Endodermal cell (in vitro differentiated cells): Measurements from ENCODE around the gene CPTP. TPM values are rescaled to one million over a fixed set of nuclear protein-coding genes. Genes with fewer than 3 reads are reported as not detected.

Experiments
- DNase-seq: peaks from one replicate; pipeline ENCODE4 v3.0.0-alpha.2; 2017
- H3K27ac ChIP-seq: 2 replicates; pipeline ENCODE4 v1.5.1; 2013; ENCODE audit warnings: mild to moderate bottlenecking, low read depth, low read length, moderate library complexity
- H3K27me3 ChIP-seq: 2 replicates; pipeline ENCODE4 v1.6.1; 2013; ENCODE audit warnings: mild to moderate bottlenecking, low read length, moderate library complexity; ENCODE audit not compliant: insufficient read depth, control insufficient read depth, poor library complexity, severe bottlenecking
- H3K36me3 ChIP-seq: 2 replicates; pipeline ENCODE4 v1.7.0; 2013; ENCODE audit warnings: mild to moderate bottlenecking, low read length, moderate library complexity; ENCODE audit not compliant: control insufficient read depth, insufficient read depth
- H3K4me1 ChIP-seq: one replicate; pipeline ENCODE4 v1.7.0; 2013; ENCODE audit warnings: low read length; ENCODE audit not compliant: control insufficient read depth, insufficient read depth
- H3K4me3 ChIP-seq: 2 replicates; pipeline ENCODE4 v1.5.1; 2013; ENCODE audit warnings: mild to moderate bottlenecking, low read length, moderate library complexity
- H3K9ac ChIP-seq: 2 replicates; pipeline ENCODE4 v1.6.1; 2013; ENCODE audit warnings: mild to moderate bottlenecking, low read length, moderate library complexity; ENCODE audit not compliant: poor library complexity, severe bottlenecking; ENCODE audit errors: extremely low read depth
- H3K9me3 ChIP-seq: 2 replicates; pipeline ENCODE4 v1.6.1; 2013; ENCODE audit warnings: mild to moderate bottlenecking, low read length, moderate library complexity; ENCODE audit not compliant: control insufficient read depth
- H3K27ac Mint-ChIP-seq: 2 replicates; pipeline ENCODE4 v1.8.0; 2020; ENCODE audit warnings: mixed read lengths
- H3K27me3 Mint-ChIP-seq: 2 replicates; pipeline ENCODE4 v1.8.0; 2021; ENCODE audit warnings: mild to moderate bottlenecking, mixed read lengths; ENCODE audit not compliant: insufficient read depth
- H3K36me3 Mint-ChIP-seq: 2 replicates; pipeline ENCODE4 v1.8.0; 2020; ENCODE audit warnings: low read depth, mixed read lengths
- H3K4me1 Mint-ChIP-seq: 2 replicates; pipeline ENCODE4 v1.8.0; 2020; ENCODE audit warnings: mixed read lengths
- H3K4me3 Mint-ChIP-seq: 2 replicates; pipeline ENCODE4 v1.8.0; 2020; ENCODE audit warnings: mild to moderate bottlenecking, moderate library complexity, mixed read lengths
- H3K9me3 Mint-ChIP-seq: 2 replicates; pipeline ENCODE4 v1.8.0; 2020; ENCODE audit warnings: mild to moderate bottlenecking, mixed read lengths
- CTCF ChIP-seq: fragments of 200-600 bp; sonication (generic); conservative IDR thresholded peaks from 2 replicates; pipeline ENCODE4 v1.5.0; 2021; ENCODE audit warnings: antibody characterized with exemption, mild to moderate bottlenecking
- WGBS, 2 experiments: methylation state at CpG; one replicate each; pipeline versions ENCODE4 v1.1.5 to v1.1.7; 2013; ENCODE audit warnings: missing lambda C conversion rate in 2 of 2, mixed read lengths in 1 of 2; ENCODE audit not compliant: insufficient coverage in 1 of 2, insufficient read length in 1 of 2; 5-methylcytosine and 5-hydroxymethylcytosine counted together
- microRNA-seq: library from miRNA; unstranded; fragments of <30 nt; microRNA quantifications from one replicate; pipeline ENCODE4 v1.2.0, GENCODE V29; 2020; ENCODE audit warnings: borderline microRNAs expressed
- total RNA-seq, 2 donors: library from RNA; stranded (reverse); fragmentation: NEBNext Ultra II Directional in 1 of 2; extraction: Animal tissue kit (Norgen Biotek cat#: 25700) in 1 of 2; gene quantifications; 2 replicates in 1 of 2; 3 replicates in 1 of 2; pipeline ENCODE4 v1.2.1, GENCODE V29; 2021

The CPTP gene
- total RNA-seq, 2 donors from 2014 or later = 12.0 to 13.6 TPM

GRCh38 chr1:1376551-1377226, 52.1 kb downstream of the CPTP start:
- Mint-ChIP-seq H3K27me3 (no peaks in the 10 kb centered on the region), H3K36me3 (peaks cover 10% of the 10 kb centered on the region), H3K4me3 (peak overlapping the region; percentile 76), H3K27ac (no peak overlapping the region), H3K4me1 (peaks cover 4% of the 10 kb centered on the region), H3K9me3 (no peaks in the 10 kb centered on the region)
- Histone ChIP-seq H3K27ac (no peak overlapping the region), H3K27me3 (no peaks in the 10 kb centered on the region), H3K4me3 (no peak overlapping the region), H3K9ac (no peak overlapping the region), H3K4me1 (no peaks in the 10 kb centered on the region), H3K36me3 (peaks cover 7% of the 10 kb centered on the region), H3K9me3 (no peaks in the 10 kb centered on the region)
- no peak for TF ChIP-seq CTCF
- WGBS, 2 experiments = 91 to 99% methylated on average over 9 to 10 of the region's 10 CpGs
- DNase-seq = no peak

GRCh38 chr1:1377540-1378205, 53.1 kb downstream of the CPTP start:
- Mint-ChIP-seq H3K27ac (no peak overlapping the region), H3K4me1 (peaks cover 4% of the 10 kb centered on the region), H3K4me3 (no peak overlapping the region), H3K36me3 (peaks cover 10% of the 10 kb centered on the region), H3K9me3 (no peaks in the 10 kb centered on the region), H3K27me3 (no peaks in the 10 kb centered on the region)
- peaks cover 6% of the 10 kb centered on the region for H3K36me3 ChIP-seq
- DNase-seq = no peak
- no peak for TF ChIP-seq CTCF
- no peaks in the 10 kb centered on the region for H3K9me3 ChIP-seq
- no peak overlapping the region for H3K9ac ChIP-seq
- H3K4me1 ChIP-seq = no peaks in the 10 kb centered on the region
- H3K27ac ChIP-seq = no peak overlapping the region
- WGBS, 2 experiments = 94 to 98% methylated on average over 7 to 13 of the region's 16 CpGs
- H3K27me3 ChIP-seq = no peaks in the 10 kb centered on the region
- no peak overlapping the region for H3K4me3 ChIP-seq

Small RNA genes within 50 kb of the gene (microRNA-seq; reads per million reads assigned to microRNA genes)
- gene MIR6726 (not detected), gene MIR6727 (not detected), gene MIR6808 (0.44 reads per million)

Other genes with a start within 250 kb of the CPTP start
- 10 to 100 TPM; 23.1 to 29.5 TPM for gene C1orf159, start 208.7 kb upstream of the CPTP start, total RNA-seq
- gene TTLL10, start 150.9 kb upstream of the CPTP start, total RNA-seq = 1 to 10 TPM in 1 of 2 donors, under 1 TPM in 1; 0.93 to 1.2 TPM
- gene TNFRSF18, start 118.2 kb upstream of the CPTP start, total RNA-seq = 1 to 10 TPM in 1 of 2 donors, under 1 TPM in 1; 0.95 to 1.7 TPM
- gene TNFRSF4, start 110.6 kb upstream of the CPTP start, total RNA-seq = under 1 TPM in 1 of 2 donors, not detected in 1; 0.20 TPM
- gene SDF4, start 92.8 kb upstream of the CPTP start, total RNA-seq = 10 to 100 TPM; 85.9 to 95.6 TPM
- gene B3GALT6, start 92.6 kb upstream of the CPTP start, total RNA-seq = 10 to 100 TPM; 24.8 to 31.5 TPM
- 10 to 100 TPM in 1 of 2 donors, 1 to 10 TPM in 1; 8.1 to 13.5 TPM for gene C1QTNF12, start 78.1 kb upstream of the CPTP start, total RNA-seq
- gene UBE2J2, start 50.9 kb upstream of the CPTP start, total RNA-seq = 10 to 100 TPM; 69.9 to 72.7 TPM
- gene SCNN1D, start 44.4 kb upstream of the CPTP start, total RNA-seq = 1 to 10 TPM; 5.4 TPM
- gene ACAP3, start 16.9 kb upstream of the CPTP start, total RNA-seq = 10 to 100 TPM; 36.8 to 43.5 TPM
- 10 to 100 TPM; 21.7 to 23.8 TPM for gene PUSL1, start 16.2 kb upstream of the CPTP start, total RNA-seq
- 100 to 1,000 TPM; 146 to 153 TPM for gene INTS11, start 142 bp upstream of the CPTP start, total RNA-seq
- gene TAS1R3, start 6.5 kb downstream of the CPTP start, total RNA-seq = under 1 TPM; 0.09 to 0.35 TPM
- 10 to 100 TPM; 71.9 to 73.3 TPM for gene DVL1, start 24.6 kb downstream of the CPTP start, total RNA-seq
- 10 to 100 TPM; 28.3 to 29.2 TPM for gene MXRA8, start 33.8 kb downstream of the CPTP start, total RNA-seq
- 100 to 1,000 TPM; 159 to 162 TPM for gene AURKAIP1, start 50.4 kb downstream of the CPTP start, total RNA-seq
- gene CCNL2, start 74.5 kb downstream of the CPTP start, total RNA-seq = 100 to 1,000 TPM; 187 to 244 TPM
- gene MRPL20, start 82.5 kb downstream of the CPTP start, total RNA-seq = 100 to 1,000 TPM; 109 to 129 TPM
- 1 to 10 TPM; 1.6 TPM for gene ANKRD65, start 96.5 kb downstream of the CPTP start, total RNA-seq
- gene VWA1, start 110.9 kb downstream of the CPTP start, total RNA-seq = 10 to 100 TPM; 12.7 to 17.4 TPM
- under 1 TPM; 0.55 TPM for gene ATAD3C, start 124.9 kb downstream of the CPTP start, total RNA-seq
- gene ATAD3B, start 147.0 kb downstream of the CPTP start, total RNA-seq = 10 to 100 TPM; 41.8 to 47.4 TPM
- 10 to 100 TPM; 42.8 to 47.6 TPM for gene ATAD3A, start 187.4 kb downstream of the CPTP start, total RNA-seq
- 1 to 10 TPM; 6.4 to 6.9 TPM for gene TMEM240, start 215.8 kb downstream of the CPTP start, total RNA-seq